PC-3 (cell line): ENCODE data around the gene MEGF6. TPM values are rescaled to one million over a fixed set of nuclear protein-coding genes. Genes with fewer than 3 reads are reported as not detected.

Experiments used
- ATAC-seq: fragments of 200-7000 bp; cut with Tn5 transposase; 2 replicates; pipeline ENCODE4 v1.9.1; 2020; ENCODE audit warnings: mild to moderate bottlenecking, moderate library complexity
- BruUV-seq: library from RNA; stranded (reverse); fragments of 400-500 nt; replicated peaks from 2 replicates; lab custom pipeline; 2021; lab: Mats Ljungman, UMichigan
- CTCF ChIA-PET: fragments of 300-600 bp; sonication (Branson Sonifier 250); formaldehyde crosslinking; loops from one replicate; lab custom pipeline; 2022; ENCODE audit warnings: antibody characterized with exemption; lab: Charles Lee
- POLR2A ChIA-PET: fragments of 300-600 bp; sonication (Branson Sonifier 250); formaldehyde crosslinking; loops from one replicate; lab custom pipeline; 2022; ENCODE audit warnings: antibody characterized with exemption; ENCODE audit not compliant: unreplicated experiment; lab: Charles Lee
- DNase-seq: peaks from one replicate; pipeline ENCODE4 v3.0.0-alpha.2; 2015
- H2AFZ ChIP-seq: fragments of 300-600 bp; sonication (generic); 2 replicates; pipeline ENCODE4 v1.6.0; 2016; ENCODE audit warnings: antibody characterized with exemption, low read length
- H3F3A ChIP-seq: fragments of 300-600 bp; sonication (generic); one replicate; pipeline ENCODE4 v1.6.0; 2017; ENCODE audit warnings: antibody characterized with exemption, low read length, control low read depth, mild to moderate bottlenecking; ENCODE audit not compliant: unreplicated experiment
- H3K27ac ChIP-seq: fragments of 300-600 bp; sonication (generic); 2 replicates; pipeline ENCODE4 v1.5.1; 2016; ENCODE audit warnings: mild to moderate bottlenecking, low read length
- H3K27me3 ChIP-seq: fragments of 300-600 bp; sonication (generic); 2 replicates; pipeline ENCODE4 v1.6.1; 2016; ENCODE audit warnings: low read length, mixed read lengths
- H3K36me3 ChIP-seq: fragments of 300-600 bp; sonication (generic); 2 replicates; pipeline ENCODE4 v1.6.1; 2016; ENCODE audit warnings: low read depth, mixed run types, low read length, mixed read lengths
- H3K4me1 ChIP-seq: fragments of 300-600 bp; sonication (generic); 2 replicates; pipeline ENCODE4 v1.5.1; 2016; ENCODE audit warnings: low read length; ENCODE audit not compliant: insufficient read depth
- H3K4me2 ChIP-seq: fragments of 300-600 bp; sonication (generic); 2 replicates; pipeline ENCODE4 v1.6.0; 2016; ENCODE audit warnings: low read length
- H3K4me3 ChIP-seq: fragments of 300-600 bp; sonication (generic); 2 replicates; pipeline ENCODE4 v1.5.1; 2016; ENCODE audit warnings: mild to moderate bottlenecking, low read length, mixed read lengths
- H3K79me2 ChIP-seq: fragments of 300-600 bp; sonication (generic); 2 replicates; pipeline ENCODE4 v1.6.1; 2017; ENCODE audit warnings: low read length, mixed read lengths
- H3K9ac ChIP-seq: fragments of 300-600 bp; sonication (generic); 2 replicates; pipeline ENCODE4 v1.6.0; 2016; ENCODE audit warnings: mild to moderate bottlenecking, low read length
- H3K9me2 ChIP-seq: fragments of 300-600 bp; sonication (generic); replicated peaks from 2 replicates; pipeline ENCODE4 v1.6.1; 2016; ENCODE audit warnings: mixed run types, low read length, mixed read lengths
- H3K9me3 ChIP-seq: fragments of 300-600 bp; sonication (generic); 2 replicates; pipeline ENCODE4 v1.6.1; 2016; ENCODE audit warnings: low read length, mixed read lengths
- H4K20me1 ChIP-seq: fragments of 300-600 bp; sonication (generic); 2 replicates; pipeline ENCODE4 v1.6.1; 2016; ENCODE audit warnings: low read length, mixed read lengths
- CTCF ChIP-seq: fragments of 300-600 bp; sonication (generic); conservative IDR thresholded peaks from 2 replicates; pipeline ENCODE4 v1.5.1; 2017; ENCODE audit warnings: antibody characterized with exemption, low read depth, mild to moderate bottlenecking, low read length
- EZH2 ChIP-seq: fragments of 300-600 bp; sonication (generic); IDR thresholded peaks from one replicate; pipeline ENCODE4 v1.6.1; 2017; ENCODE audit warnings: antibody characterized with exemption, mild to moderate bottlenecking, low read length; ENCODE audit not compliant: unreplicated experiment
- EZH2phosphoT487 ChIP-seq: fragments of 300-600 bp; sonication (generic); IDR thresholded peaks from 2 replicates; pipeline ENCODE4 v1.6.1; 2018; ENCODE audit warnings: mild to moderate bottlenecking, antibody characterized with exemption, low read length, borderline replicate concordance
- intact Hi-C: fragments of 100-400 bp; cut with micrococcal nuclease; formaldehyde crosslinking; loops from 2 replicates; pipeline ENCODE4 v1.9.0; 2023
- total RNA-seq: library from RNA; depleted of rRNA; stranded (reverse); fragments of >200 nt; gene quantifications from 2 replicates; pipeline ENCODE4 v1.2.3, GENCODE V29; 2014

Gene MEGF6
- total RNA-seq, 1 experiment from 2014 or later: 32.5 TPM

- TF ChIP-seq CTCF (no peak), EZH2 (no peak), EZH2phosphoT487 (no peak)
- Histone ChIP-seq H3K9me2 (no peaks in the 10 kb centered on the region), H3K36me3 (no peaks in the 10 kb centered on the region)
Measured at GRCh38 chr1:3441880-3442279, 169.4 kb downstream of the MEGF6 start.

GRCh38 chr1:3441410-3441847, 169.9 kb downstream of the MEGF6 start:
- peaks cover 56% of the 10 kb centered on the region for H3K27me3 ChIP-seq
- no peaks in the 10 kb centered on the region for H3K9me3 ChIP-seq
- H3K79me2 ChIP-seq: no peaks in the 10 kb centered on the region
- intact Hi-C loops: no loop called here
- H2AFZ ChIP-seq: no peak overlapping the region
- no peak overlapping the region for H3K9ac ChIP-seq
- TF ChIP-seq EZH2phosphoT487 (no peak), CTCF (no peak), EZH2 (no peak)
- H3K4me2 ChIP-seq: no peak overlapping the region
- DNase-seq: no peak
- H3K27ac ChIP-seq: no peak overlapping the region
- ATAC-seq: no peak
- H4K20me1 ChIP-seq: no peaks in the 10 kb centered on the region
- ChIA-PET POLR2A (interaction anchor here (0.5 kb wide), 1 partner anchor 953 kb away, joined by 4 read pairs; no protein-coding TSS in a partner anchor), CTCF (no interaction called here)
- no peaks in the 10 kb centered on the region for H3F3A ChIP-seq
- H3K9me2 ChIP-seq: no peaks in the 10 kb centered on the region
- no TSS peak for BruUV-seq
- peaks cover 12% of the 10 kb centered on the region for H3K4me1 ChIP-seq
- no peaks in the 10 kb centered on the region for H3K36me3 ChIP-seq
- H3K4me3 ChIP-seq: no peak overlapping the region

More at GRCh38 chr1:3441880-3442279, 169.4 kb downstream of the MEGF6 start:
- ATAC-seq: no peak
- no peak overlapping the region for H3K9ac ChIP-seq
- H2AFZ ChIP-seq: no peak overlapping the region
- no peaks in the 10 kb centered on the region for H3F3A ChIP-seq
- no peak overlapping the region for H3K4me3 ChIP-seq
- no TSS peak for BruUV-seq
- peaks cover 52% of the 10 kb centered on the region for H3K27me3 ChIP-seq
- no peaks in the 10 kb centered on the region for H4K20me1 ChIP-seq
- H3K27ac ChIP-seq: no peak overlapping the region
- peaks cover 12% of the 10 kb centered on the region for H3K4me1 ChIP-seq
- H3K4me2 ChIP-seq: no peak overlapping the region
- ChIA-PET POLR2A (interaction anchor here (0.5 kb wide), 1 partner anchor 953 kb away, joined by 4 read pairs; no protein-coding TSS in a partner anchor), CTCF (no interaction called here)
- H3K9me3 ChIP-seq: no peaks in the 10 kb centered on the region
- DNase-seq: no peak
- H3K79me2 ChIP-seq: no peaks in the 10 kb centered on the region
- intact Hi-C loops: no loop called here

DNA sequence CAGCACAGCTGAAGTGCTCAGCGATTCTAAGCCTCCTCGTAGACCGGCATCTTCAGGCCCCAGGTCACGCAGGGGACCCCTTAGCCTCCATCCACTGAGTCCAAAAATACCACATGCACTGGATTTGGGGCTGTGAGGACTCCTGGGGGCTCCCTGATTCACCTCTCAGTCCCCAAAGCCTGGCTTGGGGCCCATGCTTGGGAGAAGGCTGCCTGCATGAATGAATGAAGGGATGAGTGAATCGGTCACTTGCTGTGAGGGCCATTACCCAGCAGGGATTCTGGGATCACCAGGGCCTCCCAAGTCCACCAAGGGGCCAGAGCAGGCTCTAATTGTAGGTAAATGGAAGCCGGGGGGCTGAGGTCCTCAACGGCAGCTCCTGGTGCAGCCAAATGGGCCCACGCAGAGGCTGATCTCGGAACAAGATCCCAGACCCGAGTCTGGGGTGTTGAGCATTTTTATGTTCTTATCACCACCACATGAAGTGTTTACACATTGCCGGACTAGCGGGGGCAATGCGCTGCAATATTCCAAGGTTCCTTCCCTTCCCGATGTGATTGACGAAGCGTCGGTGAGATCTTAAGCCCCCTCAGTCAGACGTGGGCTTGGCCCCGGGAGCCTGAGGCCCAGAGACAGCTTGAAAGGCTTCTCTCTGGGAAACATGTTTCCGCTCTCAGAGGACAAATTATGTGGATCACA, 170.4 kb downstream of the MEGF6 start:
- Histone ChIP-seq H3F3A (no peaks in the 10 kb centered on the region), H3K9me2 (no peaks in the 10 kb centered on the region), H2AFZ (no peak overlapping the region), H3K79me2 (no peaks in the 10 kb centered on the region), H3K4me1 (peaks cover 12% of the 10 kb centered on the region), H3K4me2 (no peak overlapping the region), H3K27me3 (peaks cover 58% of the 10 kb centered on the region), H3K9ac (no peak overlapping the region), H3K36me3 (no peaks in the 10 kb centered on the region), H3K9me3 (no peaks in the 10 kb centered on the region), H3K4me3 (no peak overlapping the region), H4K20me1 (no peaks in the 10 kb centered on the region), H3K27ac (no peak overlapping the region)
- CTCF ChIA-PET: no interaction called here
- POLR2A ChIA-PET: no interaction called here
- intact Hi-C loops: no loop called here
- TF ChIP-seq EZH2 (no peak), CTCF (no peak), EZH2phosphoT487 (no peak)
- ATAC-seq (no peak), DNase-seq (no peak)
- BruUV-seq: no TSS peak
